ENCODE data around the gene MIF4GD. TPM values are rescaled to one million over a fixed set of nuclear protein-coding genes. Genes with fewer than 3 reads are reported as not detected.
A peak's percentile ranks its signal among the peaks of the same experiment; 100 is the strongest.

MIF4GD gene
- polyA plus RNA-seq, 4 donors = 13.0 to 29.7 (median 22.9) TPM

DNA sequence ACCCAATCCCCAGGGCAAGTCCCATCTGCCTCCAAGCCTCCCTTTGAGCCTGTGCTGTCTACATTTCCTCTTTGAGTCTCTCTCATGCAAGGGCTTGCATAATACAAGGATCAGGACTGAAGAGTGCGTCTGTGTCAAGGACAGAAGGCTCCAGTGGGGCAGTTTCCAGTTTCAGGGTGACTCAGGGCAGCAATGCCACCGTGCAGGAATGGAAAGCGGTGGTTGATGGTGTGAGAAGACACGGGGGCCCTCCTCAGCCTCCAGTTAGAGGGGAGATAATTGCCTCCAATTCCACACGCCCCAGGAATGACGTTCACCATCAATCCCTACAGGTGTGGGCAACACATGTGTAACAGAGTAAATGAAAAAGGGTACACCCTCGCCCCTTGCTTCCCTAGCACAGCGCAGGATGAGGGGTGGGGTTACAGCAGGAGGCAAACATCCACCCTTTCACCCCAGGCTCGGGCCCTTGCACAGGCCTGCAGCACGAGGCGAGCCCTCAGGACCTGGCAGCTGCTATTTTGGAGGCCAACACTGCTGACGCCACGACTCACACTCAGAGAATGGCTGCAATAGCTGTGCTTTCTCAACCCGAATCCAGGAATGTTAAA lies 43.0 kb upstream of the MIF4GD start:
- H3K27me3 ChIP-seq (ENCODE audit: control insufficient read depth in 3 of 3, insufficient read depth in 3 of 3, low read length in 3 of 3) = no peaks in the 10 kb centered on the region
- FAIRE-seq (no peak), DNase-seq (no peak)
- WGBS, 3 donors = 76 to 82% (median 79%) methylated on average over 14 of the region's 14 CpGs
- H3K9me3 ChIP-seq (ENCODE audit: control insufficient read depth in 2 of 2, insufficient read depth in 1 of 2, low read depth in 1 of 2, low read length in 1 of 2) = no peaks in the 10 kb centered on the region
- peaks cover 0 to 6% (median 2%) of the 10 kb centered on the region in 3 donors for H3K4me1 ChIP-seq (ENCODE audit: control insufficient read depth in 3 of 3, insufficient read depth in 2 of 3, low read depth in 1 of 3, low read length in 2 of 3)
- H3K36me3 ChIP-seq (ENCODE audit: control insufficient read depth in 3 of 3, insufficient read depth in 2 of 3, low read depth in 1 of 3, low read length in 3 of 3) = peaks cover 0 to 30% (median 0%) of the 10 kb centered on the region in 3 donors
- H3K4me3 ChIP-seq (ENCODE audit: low read depth in 1 of 3, low read length in 3 of 3) = no peak overlapping the region
- peak overlapping the region in 1 of 3 donors; percentile 78 for H3K27ac ChIP-seq (ENCODE audit: low read depth in 1 of 3, low read length in 2 of 3)

DNA sequence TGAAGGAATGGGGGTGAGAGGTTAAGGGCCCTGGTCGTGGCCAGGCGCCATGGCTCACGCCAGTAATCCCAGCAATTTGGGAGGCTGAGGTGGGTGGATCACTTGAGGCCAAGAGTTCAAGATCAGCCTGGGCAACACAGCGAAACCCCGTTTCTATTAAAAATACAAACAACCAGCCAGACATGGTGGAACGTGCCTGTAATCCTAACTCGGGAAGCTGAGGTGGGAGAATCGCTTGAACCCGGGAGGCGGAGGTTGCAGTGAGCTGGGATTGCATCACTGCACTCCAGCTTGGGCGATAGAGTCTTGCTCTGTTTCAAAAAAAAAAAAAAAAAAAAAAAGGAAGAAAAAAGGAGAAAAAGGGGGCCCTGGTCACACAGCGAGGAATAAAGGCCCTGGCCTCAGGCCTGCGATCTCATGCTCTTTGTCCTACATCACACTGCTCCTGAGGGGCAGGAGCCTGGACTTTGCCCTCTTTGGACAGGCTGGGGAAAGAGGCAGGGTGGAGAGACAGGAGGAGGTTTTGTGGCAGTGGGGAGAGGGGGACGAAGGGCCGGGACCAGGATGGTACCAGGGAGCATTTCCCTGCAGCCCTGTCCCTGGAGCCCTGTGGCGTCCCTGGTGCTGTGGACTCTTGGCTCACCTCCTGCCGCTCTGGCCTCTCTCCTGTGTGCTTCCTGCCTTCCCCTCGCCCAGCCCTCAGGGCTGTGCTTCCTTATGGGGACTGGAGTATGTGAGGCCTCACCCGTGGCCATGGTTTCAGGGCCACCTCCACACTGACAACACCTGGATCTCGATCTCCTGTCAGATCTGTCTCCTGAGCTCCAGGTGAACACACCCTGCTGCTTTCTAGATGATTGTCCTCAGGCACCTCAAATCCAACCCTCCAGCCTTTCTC lies 38.0 kb upstream of the MIF4GD start:
- WGBS, 3 donors = 28 to 57% (median 44%) methylated on average over 17 to 20 of the region's 20 CpGs
- Histone ChIP-seq H3K27ac (ENCODE audit: low read depth in 1 of 3, low read length in 2 of 3) (peak overlapping the region; percentile 63 to 90 (median 69)), H3K4me3 (ENCODE audit: low read depth in 1 of 3, low read length in 3 of 3) (no peak overlapping the region), H3K4me1 (ENCODE audit: control insufficient read depth in 3 of 3, insufficient read depth in 2 of 3, low read depth in 1 of 3, low read length in 2 of 3) (peaks cover 0 to 19% (median 6%) of the 10 kb centered on the region in 3 donors), H3K9me3 (ENCODE audit: control insufficient read depth in 2 of 2, insufficient read depth in 1 of 2, low read depth in 1 of 2, low read length in 1 of 2) (no peaks in the 10 kb centered on the region), H3K36me3 (ENCODE audit: control insufficient read depth in 3 of 3, insufficient read depth in 2 of 3, low read depth in 1 of 3, low read length in 3 of 3) (no peaks in the 10 kb centered on the region), H3K27me3 (ENCODE audit: control insufficient read depth in 3 of 3, insufficient read depth in 3 of 3, low read length in 3 of 3) (no peaks in the 10 kb centered on the region)
- FAIRE-seq (no peak), DNase-seq (peak; percentile 93)

DNA sequence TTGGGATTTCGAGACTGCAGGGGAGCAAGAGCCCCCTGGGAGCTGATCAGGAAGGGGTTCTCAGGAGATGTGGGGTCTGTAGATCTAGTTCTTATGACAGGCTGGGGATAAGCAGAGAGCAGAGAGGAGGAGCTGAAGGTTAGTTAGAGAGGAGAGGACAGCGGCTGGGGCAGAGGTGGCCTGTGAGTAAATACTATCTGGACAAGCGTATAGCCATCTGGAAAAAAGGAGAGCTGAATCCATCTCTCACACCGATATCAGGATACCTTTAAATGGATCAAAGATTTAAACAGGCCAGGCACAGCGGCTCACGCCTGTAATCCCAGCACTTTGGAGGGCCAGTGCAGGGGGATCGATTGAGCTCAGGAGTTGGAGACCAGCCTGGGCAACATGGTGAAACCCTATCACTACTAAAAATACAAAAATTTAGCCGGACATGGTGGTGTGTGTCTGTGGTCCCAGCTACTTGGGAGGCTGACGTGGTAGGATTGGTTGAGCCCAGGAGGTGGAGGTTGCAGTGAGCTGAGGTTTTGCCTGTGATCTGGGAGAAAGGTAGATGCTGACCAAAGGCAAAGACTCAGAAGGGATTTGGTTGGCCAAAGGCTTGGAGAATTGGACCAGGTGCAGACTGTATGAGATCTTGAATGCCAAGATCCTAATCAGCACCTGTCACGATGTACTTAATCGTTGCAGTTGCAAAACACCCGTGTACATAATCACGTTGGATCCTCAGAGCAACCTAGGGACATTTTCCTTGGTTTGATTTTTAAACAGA lies 37.1 kb upstream of the MIF4GD start:
- FAIRE-seq (no peak), DNase-seq (no peak)
- no peaks in the 10 kb centered on the region for H3K36me3 ChIP-seq (ENCODE audit: control insufficient read depth in 3 of 3, insufficient read depth in 2 of 3, low read depth in 1 of 3, low read length in 3 of 3)
- peaks cover 0 to 19% (median 6%) of the 10 kb centered on the region in 3 donors for H3K4me1 ChIP-seq (ENCODE audit: control insufficient read depth in 3 of 3, insufficient read depth in 2 of 3, low read depth in 1 of 3, low read length in 2 of 3)
- H3K9me3 ChIP-seq (ENCODE audit: control insufficient read depth in 2 of 2, insufficient read depth in 1 of 2, low read depth in 1 of 2, low read length in 1 of 2) = no peaks in the 10 kb centered on the region
- peak overlapping the region; percentile 43 to 90 (median 69) for H3K27ac ChIP-seq (ENCODE audit: low read depth in 1 of 3, low read length in 2 of 3)
- 71 to 81% (median 78%) methylated on average over 12 to 13 of the region's 13 CpGs for WGBS, 3 donors
- no peak overlapping the region for H3K4me3 ChIP-seq (ENCODE audit: low read depth in 1 of 3, low read length in 3 of 3)
- no peaks in the 10 kb centered on the region for H3K27me3 ChIP-seq (ENCODE audit: control insufficient read depth in 3 of 3, insufficient read depth in 3 of 3, low read length in 3 of 3)

DNA sequence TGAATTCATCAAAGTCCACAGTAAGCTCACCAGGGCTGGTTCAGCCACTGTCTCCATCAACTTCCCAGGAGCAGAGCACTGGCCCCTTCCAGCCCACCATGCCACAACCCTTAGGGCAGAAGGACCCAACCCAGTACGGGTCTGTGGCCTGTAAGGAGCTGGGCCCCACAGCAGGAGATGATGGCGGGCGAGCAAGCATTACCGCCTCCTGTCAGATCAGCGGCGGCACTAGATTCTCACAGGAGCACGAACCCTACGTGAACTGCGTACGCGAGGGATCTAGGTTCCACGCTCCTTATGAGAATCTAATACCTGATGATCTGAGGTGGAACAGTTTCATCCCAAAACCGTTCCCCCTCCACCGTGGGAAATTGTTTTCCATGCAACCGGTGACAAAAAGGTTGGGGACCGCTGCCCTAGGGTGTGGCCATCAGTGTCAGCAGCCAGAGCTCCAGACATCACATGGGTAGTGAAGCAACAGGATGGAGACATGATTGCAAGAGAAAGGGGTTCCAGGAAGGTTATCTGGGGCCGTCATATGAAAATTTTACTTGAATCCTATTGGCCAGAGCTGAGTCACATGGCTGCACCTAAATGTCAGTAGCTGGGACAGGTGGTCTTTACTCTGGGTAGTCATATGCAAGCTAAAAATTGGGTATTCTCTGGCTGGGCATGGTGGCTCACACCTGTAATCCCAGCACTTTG lies 30.6 kb upstream of the MIF4GD start:
- Histone ChIP-seq H3K4me3 (ENCODE audit: low read depth in 1 of 3, low read length in 3 of 3) (no peak overlapping the region), H3K27me3 (ENCODE audit: control insufficient read depth in 3 of 3, insufficient read depth in 3 of 3, low read length in 3 of 3) (no peaks in the 10 kb centered on the region), H3K4me1 (ENCODE audit: control insufficient read depth in 3 of 3, insufficient read depth in 2 of 3, low read depth in 1 of 3, low read length in 2 of 3) (no peaks in the 10 kb centered on the region), H3K27ac (ENCODE audit: low read depth in 1 of 3, low read length in 2 of 3) (no peak overlapping the region), H3K36me3 (ENCODE audit: control insufficient read depth in 3 of 3, insufficient read depth in 2 of 3, low read depth in 1 of 3, low read length in 3 of 3) (no peaks in the 10 kb centered on the region), H3K9me3 (ENCODE audit: control insufficient read depth in 2 of 2, insufficient read depth in 1 of 2, low read depth in 1 of 2, low read length in 1 of 2) (no peaks in the 10 kb centered on the region)
- DNase-seq (no peak), FAIRE-seq (no peak)
- WGBS, 3 donors = 87 to 89% (median 89%) methylated on average over 17 of the region's 17 CpGs

DNA sequence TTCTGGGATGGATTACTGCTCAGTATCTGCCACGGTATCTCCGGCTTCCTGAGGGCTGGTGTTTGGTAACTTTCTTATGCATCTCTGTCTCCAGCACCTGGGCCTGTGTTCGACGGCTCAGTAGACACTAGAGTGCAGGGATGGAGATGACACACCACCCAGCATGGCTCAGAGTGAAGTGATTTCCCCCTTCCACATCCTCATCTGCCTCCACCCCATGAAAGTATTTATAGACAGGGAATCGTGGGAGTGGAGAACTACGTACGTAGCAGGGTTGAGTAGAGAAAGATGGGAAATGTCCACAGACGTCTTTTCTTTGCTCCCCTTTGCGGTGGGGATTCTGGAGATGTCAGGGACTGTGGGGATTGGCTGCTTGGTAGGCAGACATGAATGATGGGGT lies 30.0 kb upstream of the MIF4GD start:
- Histone ChIP-seq H3K27me3 (ENCODE audit: control insufficient read depth in 3 of 3, insufficient read depth in 3 of 3, low read length in 3 of 3) (no peaks in the 10 kb centered on the region), H3K27ac (ENCODE audit: low read depth in 1 of 3, low read length in 2 of 3) (no peak overlapping the region), H3K9me3 (ENCODE audit: control insufficient read depth in 2 of 2, insufficient read depth in 1 of 2, low read depth in 1 of 2, low read length in 1 of 2) (no peaks in the 10 kb centered on the region), H3K4me1 (ENCODE audit: control insufficient read depth in 3 of 3, insufficient read depth in 2 of 3, low read depth in 1 of 3, low read length in 2 of 3) (peaks cover 0 to under 1% (median 0%) of the 10 kb centered on the region in 3 donors), H3K36me3 (ENCODE audit: control insufficient read depth in 3 of 3, insufficient read depth in 2 of 3, low read depth in 1 of 3, low read length in 3 of 3) (no peaks in the 10 kb centered on the region), H3K4me3 (ENCODE audit: low read depth in 1 of 3, low read length in 3 of 3) (no peak overlapping the region)
- FAIRE-seq (no peak), DNase-seq (no peak)
- 78 to 87% (median 85%) methylated on average over 9 of the region's 9 CpGs for WGBS, 3 donors

DNA sequence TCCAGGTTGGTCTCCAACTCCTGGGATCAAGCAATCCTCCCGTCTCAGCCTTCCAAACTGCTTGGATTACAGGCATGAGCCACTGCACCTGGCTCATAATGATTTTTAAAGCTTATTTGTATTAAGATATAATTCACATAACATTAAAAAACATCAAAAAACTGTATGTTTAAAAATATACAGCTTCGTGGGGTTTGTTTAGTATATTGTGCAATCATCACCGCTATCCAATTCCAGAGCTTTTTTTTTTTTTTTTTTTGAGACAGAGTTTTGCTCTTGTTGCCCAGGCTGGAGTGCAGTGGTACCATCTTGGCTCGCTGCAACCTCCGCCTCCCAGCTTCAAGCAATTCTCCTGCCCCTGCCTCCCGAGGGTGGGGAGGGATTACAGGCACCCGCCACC lies 29.2 kb upstream of the MIF4GD start:
- 76 to 83% (median 77%) methylated on average over 7 of the region's 7 CpGs for WGBS, 3 donors
- DNase-seq = no peak
- FAIRE-seq = no peak

DNA sequence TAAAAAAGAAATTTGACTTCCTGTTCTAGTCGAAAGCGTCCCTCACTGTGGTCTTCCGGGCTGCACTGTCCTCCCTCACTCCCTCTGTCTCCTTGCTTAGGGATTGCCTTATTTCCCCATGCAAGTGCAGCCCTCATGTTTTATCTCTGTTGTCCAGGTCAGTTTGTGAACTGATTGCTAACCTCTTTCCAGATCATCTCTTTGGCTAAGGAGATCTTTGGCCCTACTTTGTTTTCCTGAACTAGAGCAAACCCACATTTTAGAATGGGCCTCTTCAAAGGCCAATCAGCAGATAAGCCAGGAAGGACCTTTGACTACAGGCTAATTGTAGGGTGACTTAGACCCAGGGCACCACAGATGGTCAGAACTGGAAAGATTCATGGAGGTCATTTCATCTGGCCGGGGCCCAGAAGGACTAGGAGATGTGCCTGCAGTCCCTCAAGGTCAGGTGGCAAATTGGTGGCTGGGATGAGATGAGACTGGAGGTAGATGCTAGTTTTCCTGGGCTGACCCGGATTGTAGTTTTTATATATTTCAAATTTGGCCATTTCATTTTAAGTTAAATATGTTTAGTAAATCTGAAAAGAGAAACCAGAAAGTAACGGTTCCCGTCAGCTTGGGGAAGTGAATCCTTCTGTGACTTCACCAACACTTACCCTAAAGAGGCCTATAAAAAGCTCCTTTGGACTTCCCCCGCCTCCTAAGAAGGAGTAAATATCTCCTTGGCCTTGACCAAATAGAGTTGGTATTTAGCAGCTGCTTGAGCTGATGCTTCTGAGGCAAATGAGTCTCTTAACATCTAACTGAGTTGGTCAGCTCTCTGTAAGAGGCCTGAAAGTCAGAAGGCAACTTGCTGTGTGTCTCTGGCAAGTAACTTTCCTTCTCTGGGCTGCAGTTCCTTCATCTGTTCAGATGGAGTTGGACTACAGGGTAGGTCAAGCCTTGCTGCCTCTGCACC lies 24.4 kb upstream of the MIF4GD start:
- peaks cover 0 to 10% (median 0%) of the 10 kb centered on the region in 3 donors for H3K4me1 ChIP-seq (ENCODE audit: control insufficient read depth in 3 of 3, insufficient read depth in 2 of 3, low read depth in 1 of 3, low read length in 2 of 3)
- H3K36me3 ChIP-seq (ENCODE audit: control insufficient read depth in 3 of 3, insufficient read depth in 2 of 3, low read depth in 1 of 3, low read length in 3 of 3) = no peaks in the 10 kb centered on the region
- WGBS, 3 donors = 61 to 72% (median 63%) methylated on average over 8 of the region's 8 CpGs
- FAIRE-seq (no peak), DNase-seq (peak in 1 of 2 donors; percentile 40)
- H3K27ac ChIP-seq (ENCODE audit: low read depth in 1 of 3, low read length in 2 of 3) = peak overlapping the region in 2 of 3 donors; percentile 27 to 76
- H3K9me3 ChIP-seq (ENCODE audit: control insufficient read depth in 2 of 2, insufficient read depth in 1 of 2, low read depth in 1 of 2, low read length in 1 of 2) = no peaks in the 10 kb centered on the region
- H3K4me3 ChIP-seq (ENCODE audit: low read depth in 1 of 3, low read length in 3 of 3) = no peak overlapping the region
- no peaks in the 10 kb centered on the region for H3K27me3 ChIP-seq (ENCODE audit: control insufficient read depth in 3 of 3, insufficient read depth in 3 of 3, low read length in 3 of 3)

More for the DNA sequence above, 29.2 kb upstream of the MIF4GD start:
- no peak overlapping the region for H3K27ac ChIP-seq (ENCODE audit: low read depth in 1 of 3, low read length in 2 of 3)
- H3K36me3 ChIP-seq (ENCODE audit: control insufficient read depth in 3 of 3, insufficient read depth in 2 of 3, low read depth in 1 of 3, low read length in 3 of 3) = no peaks in the 10 kb centered on the region
- no peak overlapping the region for H3K4me3 ChIP-seq (ENCODE audit: low read depth in 1 of 3, low read length in 3 of 3)
- no peaks in the 10 kb centered on the region for H3K27me3 ChIP-seq (ENCODE audit: control insufficient read depth in 3 of 3, insufficient read depth in 3 of 3, low read length in 3 of 3)
- H3K9me3 ChIP-seq (ENCODE audit: control insufficient read depth in 2 of 2, insufficient read depth in 1 of 2, low read depth in 1 of 2, low read length in 1 of 2) = no peaks in the 10 kb centered on the region
- H3K4me1 ChIP-seq (ENCODE audit: control insufficient read depth in 3 of 3, insufficient read depth in 2 of 3, low read depth in 1 of 3, low read length in 2 of 3) = peaks cover 0 to 6% (median 0%) of the 10 kb centered on the region in 3 donors
